Stimulated activated CD8-positive, alpha-beta memory T cell treated with anti-CD3 and anti-CD28 coated beads, Interleukin-12 subunit alpha, Interleukin-12 subunit beta, amount 100 ng/mL, for 24 hours (primary cell): ENCODE data around the gene RPTOR.

ENCODE experiments used
- DNase-seq: peaks from one replicate; pipeline ENCODE4 v3.0.0-alpha.2; 2020; ENCODE audit errors: extremely low read depth

The RPTOR gene

DNA sequence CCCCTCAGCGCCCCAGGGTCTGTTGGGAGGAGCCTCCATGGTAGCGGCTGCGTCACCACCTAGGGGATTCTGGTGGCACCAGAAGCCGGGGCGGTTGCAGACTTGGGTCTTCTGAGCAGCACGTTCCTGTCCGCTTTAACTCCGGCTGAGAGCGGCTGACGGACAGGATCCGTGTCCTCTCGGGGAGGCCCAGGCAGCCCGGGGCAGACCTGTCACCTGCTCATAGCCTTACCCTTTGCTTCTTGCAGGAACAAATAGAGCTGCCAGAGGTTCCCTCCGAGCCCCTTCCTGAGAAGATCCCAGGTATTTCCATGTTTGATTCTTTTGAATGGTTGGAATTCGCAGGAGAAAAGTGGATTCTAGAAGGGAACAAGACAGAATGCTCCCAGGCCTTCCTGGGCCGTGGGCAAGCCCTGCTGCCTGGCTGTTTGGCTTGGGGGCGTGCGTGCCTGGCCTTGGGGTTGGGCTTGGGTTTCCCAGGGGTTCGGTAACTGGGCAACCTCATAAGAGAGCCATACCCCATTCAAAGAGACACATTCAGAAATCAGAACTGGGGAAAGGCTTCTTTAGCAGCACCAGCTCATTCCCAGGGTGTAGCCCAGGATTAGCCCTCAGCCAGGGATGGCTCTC, 453.6 kb downstream of the RPTOR start:
- no peak for DNase-seq

DNA sequence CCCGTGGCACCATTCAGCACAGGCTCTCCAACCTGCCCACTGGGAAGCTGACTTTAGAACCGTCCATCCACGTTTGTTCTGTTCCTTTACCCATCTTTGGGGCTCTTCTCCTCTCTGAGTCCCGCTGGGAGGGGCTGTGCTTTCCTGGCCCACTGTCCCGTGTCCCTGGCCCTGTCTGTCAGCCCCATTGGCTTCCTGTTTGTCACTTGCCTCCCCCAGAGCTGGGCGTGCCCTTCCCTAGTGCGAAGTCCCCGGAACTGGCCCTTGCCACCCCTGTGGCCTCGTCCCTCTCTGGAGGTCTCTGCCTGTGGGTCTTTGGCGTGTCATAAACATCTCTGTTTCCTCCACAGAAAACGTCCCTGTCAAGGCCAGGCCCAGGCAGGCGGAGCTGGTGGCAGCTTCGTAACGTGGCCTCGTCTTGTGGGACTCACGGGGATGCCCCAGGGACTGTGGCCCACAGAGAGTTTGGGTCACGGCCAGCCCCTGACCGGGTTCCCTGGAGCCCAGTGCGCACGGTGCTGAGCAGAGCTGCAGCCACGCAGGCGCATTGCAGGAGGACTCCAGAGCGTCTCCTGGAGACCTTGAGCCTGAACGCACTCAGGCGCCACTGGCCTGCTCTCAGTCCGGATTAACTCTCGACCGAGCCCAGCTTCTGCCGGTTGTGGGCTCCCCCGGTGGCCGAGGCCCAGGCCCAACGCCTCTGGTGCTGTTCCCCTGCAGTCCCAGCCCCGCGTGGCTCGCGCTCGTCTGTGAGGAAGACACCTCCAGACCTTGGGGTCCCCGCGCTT, 454.3 kb downstream of the RPTOR start:
- no peak for DNase-seq

DNA sequence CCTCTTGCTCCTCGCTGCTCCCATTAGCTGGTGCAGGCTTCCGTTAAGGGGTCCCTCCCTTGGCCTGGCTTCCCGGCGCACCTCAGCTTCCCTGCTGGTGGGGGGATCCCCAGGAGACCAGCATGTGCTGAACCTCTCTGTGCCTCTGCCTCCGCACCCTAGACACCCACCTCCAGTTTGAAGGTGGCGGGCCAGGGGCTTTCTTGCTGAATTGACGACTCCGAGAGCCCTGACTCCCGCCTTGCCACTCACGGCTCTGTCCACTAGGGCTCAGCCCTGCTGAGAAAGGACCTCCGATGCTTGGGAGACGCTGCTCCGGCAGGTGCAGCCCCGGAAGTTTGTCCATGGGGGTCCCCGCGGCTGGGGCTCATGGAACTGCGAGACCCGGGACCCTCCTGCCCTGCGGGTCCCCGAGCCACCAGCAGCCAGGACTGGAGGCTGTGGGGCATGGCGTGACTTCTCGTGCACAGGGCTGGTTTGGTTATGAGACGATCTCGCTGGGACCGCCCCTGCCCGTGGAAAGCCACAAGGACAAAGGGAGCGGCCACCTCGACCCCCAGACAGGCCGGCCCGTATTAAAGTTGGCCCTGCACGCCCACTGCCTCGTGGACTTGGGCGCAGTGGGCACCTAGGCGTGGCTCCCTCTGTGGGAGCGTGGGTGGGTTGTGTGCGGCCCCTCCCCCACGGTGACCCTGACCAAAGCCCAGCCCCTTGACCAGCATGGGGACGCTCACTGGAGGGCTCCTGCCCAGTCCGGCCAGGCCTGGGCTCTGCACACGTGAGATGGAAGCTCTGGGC, 455.1 kb downstream of the RPTOR start:
- no peak for DNase-seq

DNA sequence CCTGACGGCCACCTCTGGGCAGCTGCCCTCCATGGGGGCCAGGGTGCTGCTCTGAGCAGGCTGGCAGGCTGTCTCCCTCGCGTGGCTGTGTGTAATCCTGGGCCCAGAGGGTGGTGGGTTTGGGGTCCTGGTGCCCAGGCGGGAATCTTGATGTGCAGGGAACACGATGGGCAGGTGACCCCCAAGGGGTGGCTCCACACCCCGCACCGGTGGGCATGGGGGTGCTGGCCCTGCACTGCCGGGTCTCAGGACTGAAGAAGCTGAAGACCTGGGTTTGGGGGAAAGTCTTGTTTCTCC, 455.6 kb downstream of the RPTOR start:
- no peak for DNase-seq

DNA sequence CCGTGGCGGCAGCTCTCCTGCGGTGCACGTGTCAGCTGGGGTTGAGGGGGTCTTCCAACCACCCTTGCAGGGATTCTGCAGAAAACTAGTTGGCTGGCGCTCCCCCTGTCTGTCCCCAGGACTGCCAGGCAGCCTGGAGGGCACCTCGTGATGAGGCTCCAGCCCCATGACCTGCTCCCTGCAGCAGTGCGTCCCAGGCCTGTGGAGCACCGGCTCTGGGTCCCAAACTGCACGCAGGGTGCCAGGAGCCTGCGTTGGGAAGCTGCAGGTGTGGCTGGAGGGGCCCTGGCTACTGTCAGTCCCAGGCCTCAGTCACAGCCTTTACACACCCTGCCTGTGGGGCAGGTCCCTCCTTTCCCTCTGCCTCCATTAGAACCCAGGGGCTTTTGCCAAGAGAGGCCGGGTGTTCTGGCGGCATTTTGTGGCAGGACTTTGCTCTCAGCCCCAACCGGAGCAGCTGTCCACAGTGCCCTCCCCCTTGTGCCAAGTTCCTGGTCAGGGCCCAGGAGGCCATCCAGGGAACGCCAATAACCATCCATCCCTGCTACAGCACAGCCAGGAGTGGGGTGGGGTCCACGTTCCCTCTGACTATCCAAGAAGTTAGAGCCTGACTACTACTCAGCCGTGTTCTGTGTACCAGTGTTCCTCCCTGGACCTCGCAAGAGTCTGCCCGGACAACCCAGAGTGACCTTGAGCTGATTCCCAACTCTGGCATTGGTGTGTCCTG, 456.2 kb downstream of the RPTOR start:
- no peak for DNase-seq

DNA sequence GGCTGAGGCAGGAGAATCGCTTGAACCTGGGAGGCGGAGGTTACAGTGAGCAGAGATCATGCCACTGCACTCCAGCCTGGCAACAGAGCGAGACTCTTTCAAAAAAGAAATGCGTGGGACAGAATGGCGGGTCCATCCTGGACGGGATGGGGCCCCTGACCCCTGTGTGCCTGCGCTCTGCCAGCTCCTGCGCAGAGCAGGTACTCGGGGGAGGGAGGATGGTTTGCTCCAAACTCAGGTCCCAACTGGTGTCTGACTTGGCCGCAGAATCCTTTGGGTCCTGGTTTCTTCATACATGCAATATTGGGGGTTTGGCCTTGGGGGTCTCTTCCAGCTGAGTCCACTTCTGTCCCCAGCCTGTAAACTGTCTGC, 457.4 kb downstream of the RPTOR start:
- DNase-seq, result no peak

DNA sequence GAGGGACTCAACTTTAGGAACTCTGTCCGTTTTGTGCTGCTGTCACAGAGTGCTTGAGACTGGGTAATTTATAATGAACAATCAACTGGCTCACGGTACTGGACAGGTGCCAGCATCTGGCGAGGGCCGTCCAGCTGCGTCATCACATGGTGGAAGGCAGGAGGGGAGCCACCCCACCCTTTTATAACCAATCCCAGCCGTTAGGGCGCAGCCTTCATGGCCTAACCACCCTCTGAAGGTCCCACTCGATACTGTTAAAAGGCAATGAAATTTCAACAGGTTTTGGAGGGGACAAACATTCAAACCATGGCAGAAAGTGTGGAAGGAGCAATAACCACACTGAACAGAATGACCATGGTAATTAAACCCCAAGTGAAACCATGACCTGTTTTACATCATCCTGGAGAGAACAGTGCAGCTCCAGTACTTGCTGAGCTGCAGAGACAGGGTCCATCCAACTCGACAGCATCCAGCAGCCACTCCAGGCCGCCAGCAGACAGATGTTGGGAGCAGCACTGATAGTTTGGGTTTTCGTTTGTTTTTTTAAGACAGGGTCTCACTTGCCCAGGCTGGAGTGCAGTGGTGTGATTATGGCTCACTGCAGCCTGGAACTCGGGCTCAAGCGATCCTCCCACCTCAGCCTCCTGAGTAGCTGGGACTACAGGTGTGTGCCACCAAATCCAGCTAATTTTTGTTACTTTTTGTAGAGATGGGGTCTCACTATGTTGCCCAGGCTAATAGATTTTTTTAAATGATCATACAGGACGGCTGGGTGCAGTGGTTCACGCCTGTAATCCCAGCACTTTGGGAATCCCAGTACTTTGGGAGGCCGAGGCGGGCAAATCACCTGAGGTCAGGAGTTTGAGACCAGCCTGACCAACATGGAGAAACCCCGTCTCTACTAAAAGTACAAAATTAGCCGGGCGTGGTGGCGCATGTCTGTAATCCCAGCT, 458.0 kb downstream of the RPTOR start:
- no peak for DNase-seq

DNA sequence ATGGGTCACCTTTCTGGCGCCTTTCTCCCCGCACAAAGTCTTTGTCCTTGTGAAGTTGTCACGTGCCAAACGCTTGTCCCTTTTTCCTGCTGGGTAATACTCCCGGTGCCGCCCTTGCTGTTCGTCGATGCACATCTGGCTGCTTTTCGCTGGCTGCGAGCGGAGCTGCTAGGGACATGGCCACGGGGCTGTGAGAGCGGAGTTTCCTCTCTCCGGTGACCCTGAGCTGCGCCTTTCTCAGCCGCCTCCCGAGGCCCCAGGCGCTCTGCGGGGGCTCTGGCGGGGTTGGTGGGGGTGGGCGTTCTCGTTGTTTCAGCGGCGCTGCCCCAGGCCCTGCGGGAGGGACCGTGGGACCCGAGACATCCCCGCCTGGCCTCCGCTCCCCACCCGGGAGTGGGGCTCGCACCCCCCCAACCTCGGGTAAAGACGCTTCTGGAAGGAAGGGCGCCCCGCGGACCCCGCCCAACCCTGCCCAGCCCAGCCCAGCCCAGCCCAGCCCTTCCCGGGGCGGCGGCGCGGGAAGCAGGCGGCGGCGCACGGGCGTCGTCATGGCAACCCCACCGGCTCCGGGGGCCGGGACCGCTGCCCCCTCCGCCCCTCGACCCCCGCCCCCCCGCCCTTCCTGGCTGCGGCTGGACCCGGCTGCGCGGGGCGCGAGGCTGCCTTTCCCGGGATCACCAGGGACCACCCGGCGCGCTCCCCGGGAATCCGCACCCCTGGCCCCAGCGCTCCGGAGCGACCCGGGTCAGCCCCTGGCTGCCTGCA, 459.3 kb downstream of the RPTOR start:
- no peak for DNase-seq

DNA sequence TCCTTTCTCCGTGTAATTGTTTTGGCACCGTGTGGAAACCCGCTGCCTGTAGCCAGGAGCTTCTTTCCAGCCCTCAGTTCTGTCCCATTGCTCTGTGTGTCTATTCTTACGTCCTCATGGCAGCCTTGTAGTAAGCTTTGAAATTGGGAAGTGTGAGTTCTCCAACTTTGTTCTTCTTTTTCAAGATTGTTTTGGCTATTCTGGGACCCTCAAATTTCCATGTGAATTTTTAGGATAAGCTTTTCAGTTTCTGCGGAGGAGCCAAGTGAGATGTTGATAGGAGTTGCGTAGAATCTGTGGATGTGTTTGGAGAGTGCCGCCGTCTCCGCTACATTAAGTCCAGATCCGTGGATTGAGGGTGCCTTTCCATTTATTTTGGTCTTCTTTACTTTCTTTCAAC, 462.3 kb downstream of the RPTOR start:
- no peak for DNase-seq

DNA sequence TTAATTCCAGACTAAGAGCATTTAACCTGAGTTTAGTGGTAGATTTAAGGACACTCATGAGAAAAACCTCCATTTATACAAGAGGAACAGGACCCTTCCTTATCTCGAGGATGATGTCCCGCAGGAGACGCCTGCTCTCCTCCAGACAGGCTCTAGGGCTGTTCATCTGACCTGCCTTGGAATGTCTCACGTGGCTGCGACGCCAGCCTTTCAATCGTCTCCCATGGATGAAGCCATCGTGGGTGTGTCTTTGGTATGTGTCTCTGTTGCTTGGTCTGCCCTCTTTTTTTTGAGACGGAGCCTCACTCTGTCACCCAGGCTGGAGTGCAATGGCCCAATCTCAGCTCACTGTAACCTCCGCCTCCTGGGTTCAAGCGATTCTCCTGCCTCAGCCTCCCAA, 463.5 kb downstream of the RPTOR start:
- no peak for DNase-seq

DNA sequence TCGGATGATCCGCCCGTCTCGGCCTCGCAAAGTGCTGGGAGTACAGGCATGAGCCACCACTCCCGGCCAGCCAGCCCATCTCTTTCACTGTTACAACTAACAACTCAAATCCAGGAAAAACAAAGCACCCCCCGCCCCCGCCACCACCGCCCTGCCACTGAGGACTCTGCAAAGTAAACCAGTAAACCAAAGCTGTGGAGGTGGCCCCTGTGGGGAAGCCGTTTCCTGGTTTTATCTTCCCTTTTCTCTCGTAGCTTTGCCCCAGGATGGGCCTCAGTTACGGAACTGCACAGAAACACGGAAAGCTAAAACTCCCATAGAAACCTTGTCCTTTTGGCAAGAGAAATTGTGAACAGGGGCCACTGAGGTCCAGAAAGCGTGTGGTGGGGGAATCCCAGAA, 464.5 kb downstream of the RPTOR start:
- DNase-seq, result no peak

DNA sequence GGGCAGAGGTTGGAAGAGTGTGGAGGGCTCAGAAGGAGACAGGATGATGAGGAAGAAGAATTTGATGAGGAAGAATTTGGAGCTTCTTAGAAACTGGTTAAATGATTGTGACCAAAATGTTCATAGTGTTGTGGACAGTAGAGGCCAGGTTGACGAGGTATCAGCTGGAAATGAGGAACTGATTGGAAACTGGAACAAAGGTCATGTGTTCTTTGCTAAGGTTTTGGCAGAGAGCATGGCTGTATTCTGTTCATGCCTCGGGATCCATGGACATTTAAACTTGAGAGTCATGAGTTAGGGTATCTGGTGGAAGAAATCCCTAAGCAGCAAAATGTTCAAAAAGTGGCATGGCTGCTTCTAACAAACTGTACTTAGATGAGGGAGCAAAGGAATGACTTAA, 466.3 kb downstream of the RPTOR start:
- no peak for DNase-seq

DNA sequence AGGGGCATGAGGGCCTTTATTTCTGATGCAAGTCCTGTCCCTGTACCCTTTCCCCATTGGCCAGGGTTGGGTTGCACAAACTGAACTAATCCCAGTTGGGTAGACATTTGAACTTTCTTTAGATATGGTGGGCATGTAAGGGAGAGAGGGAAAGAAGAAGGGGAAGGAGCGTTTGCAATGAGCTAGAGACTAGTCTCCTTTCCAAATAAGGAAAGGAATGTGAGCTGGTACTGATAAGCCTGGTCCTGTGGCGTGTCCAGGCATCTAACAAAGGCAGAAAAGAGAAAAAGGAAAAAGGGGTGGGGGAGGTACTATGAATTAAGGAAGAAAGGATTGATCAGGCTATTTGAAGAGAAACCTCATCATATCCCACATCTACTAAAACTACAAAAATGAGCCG, 467.3 kb downstream of the RPTOR start:
- DNase-seq, result no peak

DNA sequence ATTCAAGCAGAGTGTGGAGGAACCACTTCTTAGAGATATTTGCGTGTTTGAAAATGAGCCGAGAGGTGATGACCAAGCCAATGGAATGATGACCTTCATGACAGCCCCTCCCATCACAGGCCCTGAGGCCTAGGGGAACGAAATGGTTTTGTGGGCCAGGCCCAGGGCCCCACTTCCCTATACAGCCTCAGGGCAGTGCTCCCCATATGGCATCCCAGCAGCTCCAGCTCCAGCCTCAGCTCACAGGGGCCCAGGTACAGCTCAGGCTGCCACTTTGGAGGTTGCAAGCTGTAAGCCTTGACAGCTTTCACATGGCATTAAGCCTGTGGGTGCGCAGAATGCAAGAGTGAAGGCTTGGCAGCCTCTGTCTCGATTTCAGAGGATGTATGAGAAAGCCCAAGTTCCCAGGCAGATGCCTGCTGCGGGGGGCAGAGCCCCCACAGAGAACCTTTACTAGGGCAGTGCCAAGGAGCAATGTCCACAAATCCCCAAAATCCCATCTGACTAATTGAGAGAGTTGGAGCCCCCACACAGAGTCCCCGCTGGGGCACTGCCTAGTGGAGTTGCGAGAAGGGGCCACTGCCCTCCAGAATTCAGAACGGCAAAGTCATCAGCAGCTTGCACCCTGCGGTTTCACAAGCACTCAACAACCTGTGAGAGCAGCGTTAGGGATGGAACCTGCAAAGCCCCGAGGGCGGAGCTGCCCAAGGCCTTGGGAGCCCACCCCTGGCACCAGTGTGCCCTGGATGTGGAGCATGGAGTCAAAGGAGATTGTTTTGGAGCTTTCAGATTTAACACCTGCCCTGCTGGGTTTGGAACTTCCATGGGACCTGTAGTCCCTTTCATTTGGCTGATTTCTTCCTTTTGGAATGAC, 468.2 kb downstream of the RPTOR start:
- DNase-seq, result no peak

DNA sequence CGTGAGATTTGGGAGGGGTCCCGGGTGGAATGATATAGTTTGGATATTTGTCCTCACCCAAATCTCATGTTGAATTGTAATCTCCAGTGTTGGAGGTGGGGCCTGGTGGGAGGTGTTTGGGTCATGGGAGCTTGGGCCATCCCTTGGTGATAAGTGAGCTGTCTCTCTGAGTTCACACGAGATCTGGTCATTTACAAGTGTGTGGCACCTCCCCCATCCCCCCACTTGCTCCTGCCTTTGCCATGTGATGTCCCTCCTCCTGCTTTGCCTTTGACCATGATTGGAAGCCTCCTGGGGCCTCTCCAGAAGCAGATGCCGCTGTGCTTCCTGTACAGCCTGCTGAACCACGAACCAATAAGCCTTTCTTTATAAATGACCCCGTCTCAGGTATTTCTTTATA, 469.0 kb downstream of the RPTOR start:
- no peak for DNase-seq

DNA sequence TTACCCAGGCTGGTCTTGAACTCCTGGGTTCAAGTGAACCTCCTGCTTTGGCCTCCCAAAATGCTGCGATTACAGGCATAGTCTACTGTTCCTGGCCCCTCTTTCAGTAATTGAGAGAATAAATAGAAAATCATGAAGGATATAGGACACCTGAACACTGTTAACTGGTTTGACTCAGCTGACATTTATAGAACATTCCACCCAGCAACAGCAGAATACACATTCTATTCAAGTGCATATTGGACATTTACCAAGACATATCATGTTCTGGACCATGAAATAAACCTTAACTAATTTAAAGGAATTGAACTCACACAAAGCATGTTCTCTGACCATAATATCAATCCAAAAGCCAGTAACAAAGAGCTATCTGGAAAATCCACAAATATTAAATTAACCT, 470.5 kb downstream of the RPTOR start:
- no peak for DNase-seq
